RCC 7860 (cell line): ENCODE results near the gene DENND6A.
"Not testable (repeated sequence)": the region's sequence is repeated elsewhere in the genome, so short reads cannot be mapped to it uniquely, and the experiment has no call there.

Experiments used
- DNase-seq: peaks from one replicate; pipeline ENCODE4 v3.0.0-alpha.2; 2015; ENCODE audit warnings: low spot score
- FAIRE-seq: peaks from 2 replicates; lab custom pipeline; 2012; peaks lifted over from hg19 to GRCh38; lab: Jason Lieb, UNC

The DENND6A gene

GRCh38 chr3:57696801-57697321 lies 4.0 kb upstream of the DENND6A start:
- no peak for FAIRE-seq
- no peak for DNase-seq

DNA sequence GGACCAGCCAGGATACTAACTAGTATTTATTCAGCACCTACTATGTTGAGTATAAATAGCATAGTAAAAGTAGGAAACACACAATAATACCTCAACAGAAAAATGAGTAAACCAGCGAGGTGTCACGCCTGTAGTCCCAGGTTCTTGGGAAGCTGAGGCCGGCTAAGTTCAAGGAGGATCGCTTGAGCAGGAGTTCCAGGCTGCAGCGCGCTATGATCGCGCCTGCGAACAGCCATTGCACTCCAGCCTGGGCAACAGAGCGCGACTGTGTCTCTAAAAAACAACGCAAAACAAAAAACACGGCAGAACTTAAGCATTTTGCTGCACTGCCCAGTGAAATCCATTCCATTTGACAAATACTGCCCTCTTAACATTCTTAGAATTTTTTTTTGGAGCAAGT lies 1.3 kb upstream of the DENND6A start:
- FAIRE-seq (no peak), DNase-seq (no peak)

DNA sequence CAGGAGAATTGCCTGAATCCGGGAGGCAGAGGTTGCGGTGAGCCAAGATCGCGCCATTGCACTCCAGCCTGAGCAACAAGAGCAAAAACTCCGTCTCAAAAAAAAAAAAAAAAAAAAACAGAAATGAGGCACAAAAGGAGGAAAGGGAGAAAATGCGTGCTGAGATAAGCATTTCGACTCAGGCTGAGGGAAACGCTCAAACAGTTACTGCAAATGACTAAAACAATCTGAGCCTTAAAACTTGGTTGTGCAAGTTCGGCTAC lies 813 bp downstream of the DENND6A start:
- not testable (repeated sequence) for DNase-seq, FAIRE-seq

- FAIRE-seq (no peak), DNase-seq (no peak)
These were observed 1.3 kb downstream of the DENND6A start for GRCh38 chr3:57691411-57692132.

- no peak for DNase-seq
- no peak for FAIRE-seq
These were observed 3.4 kb downstream of the DENND6A start for GRCh38 chr3:57689367-57690053.

DNA sequence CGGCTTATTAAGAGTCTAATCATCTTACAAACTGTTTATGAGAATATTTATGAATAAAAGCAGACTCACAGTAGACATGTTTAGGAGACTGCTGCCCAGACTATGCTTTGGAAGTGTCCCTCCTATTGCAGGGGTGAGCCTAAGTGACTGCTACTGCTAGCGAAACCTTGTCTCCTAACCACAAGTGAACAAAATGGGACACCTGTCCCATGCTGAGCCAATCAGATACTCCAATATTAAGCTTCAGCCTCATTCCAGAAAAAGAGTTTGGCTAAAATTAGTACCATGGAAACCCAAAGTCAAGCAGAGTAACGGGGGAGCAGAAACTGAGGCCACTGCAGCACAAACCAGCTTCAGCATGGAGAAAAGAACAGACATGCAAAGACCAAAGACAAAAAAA lies 4.6 kb downstream of the DENND6A start:
- FAIRE-seq: no peak
- no peak for DNase-seq

DNA sequence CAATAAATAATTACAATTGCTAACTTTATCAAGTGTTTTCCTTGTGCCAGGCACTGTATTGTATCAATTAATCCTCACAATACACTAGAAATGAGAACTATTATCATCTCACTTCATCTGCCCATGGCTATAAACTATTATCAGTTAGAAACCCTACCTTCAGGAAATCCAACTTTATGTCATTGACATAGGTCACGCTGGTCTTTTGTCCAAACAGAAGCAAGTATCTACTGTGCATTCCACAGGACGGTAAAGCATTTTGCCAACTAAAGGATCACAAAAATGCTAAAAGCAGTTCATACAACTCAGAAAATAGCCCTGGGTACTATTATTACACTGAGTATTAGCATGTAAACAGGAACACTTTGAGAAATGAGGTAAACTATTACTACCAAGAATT lies 9.6 kb downstream of the DENND6A start:
- DNase-seq (no peak), FAIRE-seq (no peak)

DNA sequence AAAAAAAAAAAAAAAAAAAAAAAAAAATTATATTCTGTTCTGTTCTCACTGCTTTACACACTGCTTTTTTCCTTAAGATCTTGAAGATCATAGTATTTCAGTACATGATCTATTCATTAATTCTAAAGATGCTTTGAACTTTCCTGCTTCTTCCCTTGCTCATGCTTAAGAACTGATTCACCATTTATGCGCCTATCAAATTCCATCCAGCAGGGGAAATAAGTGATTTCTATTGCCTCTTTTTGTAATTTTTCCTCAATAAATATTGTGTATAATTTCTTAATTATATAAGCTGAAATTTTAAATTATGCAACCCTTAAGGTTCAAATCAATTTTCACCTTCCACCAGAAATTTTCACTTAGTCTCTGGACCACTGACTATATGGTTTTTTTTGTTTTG lies 10.6 kb downstream of the DENND6A start:
- FAIRE-seq (no peak), DNase-seq (no peak)

DNA sequence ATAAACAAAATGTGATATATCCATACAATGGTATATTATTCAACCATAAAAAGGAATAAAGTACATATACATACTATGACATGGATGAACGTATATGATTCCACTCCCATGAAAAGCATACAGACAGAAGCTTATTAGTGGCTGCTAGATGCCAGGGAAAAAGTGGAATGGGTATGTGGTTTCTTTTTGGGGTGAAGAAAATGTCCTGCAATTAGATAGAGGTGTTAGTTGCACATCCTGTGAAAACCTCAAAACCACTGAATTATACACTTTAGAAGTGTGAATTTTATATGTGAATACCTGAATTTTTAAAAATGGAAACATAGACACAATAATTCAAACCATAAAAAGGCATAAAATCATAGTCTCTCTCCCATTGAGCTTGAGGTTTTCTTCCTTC lies 11.2 kb downstream of the DENND6A start:
- DNase-seq: no peak
- no peak for FAIRE-seq

GRCh38 chr3:57680046-57680445 lies 12.8 kb downstream of the DENND6A start:
- FAIRE-seq (no peak), DNase-seq (no peak)

DNA sequence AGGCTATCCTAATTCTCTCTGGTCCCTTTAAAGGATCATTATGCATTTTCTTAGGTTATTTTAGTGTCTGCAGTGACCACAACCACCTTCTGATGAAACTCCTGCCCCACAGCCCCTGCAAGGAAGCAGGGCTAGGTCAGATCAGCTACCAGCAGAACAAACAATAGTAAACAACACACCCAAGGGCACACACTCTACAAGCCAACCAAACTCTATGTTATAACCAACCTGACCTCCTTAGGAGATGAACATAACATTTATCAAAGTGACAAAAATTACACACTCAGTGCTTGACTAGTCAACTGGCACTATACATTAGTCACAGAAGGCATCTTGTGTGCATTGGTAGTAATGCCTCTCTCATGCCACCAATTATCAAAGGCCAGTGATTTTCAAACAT lies 17.3 kb downstream of the DENND6A start:
- peak; percentile 55 for DNase-seq
- FAIRE-seq: peak; percentile 81

GRCh38 chr3:57673156-57673555 lies 19.7 kb downstream of the DENND6A start:
- DNase-seq: no peak
- no peak for FAIRE-seq

- FAIRE-seq (no peak), DNase-seq (no peak)
These were observed 22.3 kb downstream of the DENND6A start for GRCh38 chr3:57670543-57670942.

- DNase-seq (no peak), FAIRE-seq (no peak)
These were observed 31.5 kb downstream of the DENND6A start for GRCh38 chr3:57661404-57661803.

DNA sequence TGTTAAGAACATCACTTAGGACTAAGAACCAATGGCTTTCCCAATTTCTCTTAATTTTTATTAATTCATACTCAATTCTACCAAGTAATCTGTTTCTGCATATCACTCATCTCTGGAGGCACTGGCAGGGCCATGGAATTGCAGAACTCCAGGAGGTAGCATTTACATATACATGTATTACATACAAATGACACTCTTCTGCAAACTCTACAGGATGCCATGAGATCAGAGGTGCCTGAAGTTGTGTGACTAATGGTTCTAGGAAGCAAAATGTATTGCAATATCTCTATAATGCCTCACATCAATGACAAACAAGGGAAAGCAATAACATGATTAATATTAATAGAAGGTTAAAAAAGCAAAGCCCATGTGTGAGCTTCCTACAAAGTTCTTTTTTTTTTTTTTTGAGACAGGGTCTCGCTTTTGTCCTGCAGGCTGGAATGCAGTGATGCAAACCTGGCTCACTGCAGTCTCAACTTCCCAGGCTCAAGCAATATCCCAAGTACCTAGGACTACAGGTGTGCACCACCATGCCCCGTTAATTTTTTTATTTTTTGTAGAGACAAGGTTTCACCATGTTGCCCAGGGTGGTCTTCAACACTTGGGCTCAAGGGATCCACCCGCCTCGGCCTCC lies 33.0 kb downstream of the DENND6A start:
- FAIRE-seq (no peak), DNase-seq (no peak)

GRCh38 chr3:57659004-57659673 lies 33.7 kb downstream of the DENND6A start:
- DNase-seq (no peak), FAIRE-seq (no peak)

- no peak for FAIRE-seq
- no peak for DNase-seq
These were observed 34.3 kb downstream of the DENND6A start for GRCh38 chr3:57658536-57658935.

DNA sequence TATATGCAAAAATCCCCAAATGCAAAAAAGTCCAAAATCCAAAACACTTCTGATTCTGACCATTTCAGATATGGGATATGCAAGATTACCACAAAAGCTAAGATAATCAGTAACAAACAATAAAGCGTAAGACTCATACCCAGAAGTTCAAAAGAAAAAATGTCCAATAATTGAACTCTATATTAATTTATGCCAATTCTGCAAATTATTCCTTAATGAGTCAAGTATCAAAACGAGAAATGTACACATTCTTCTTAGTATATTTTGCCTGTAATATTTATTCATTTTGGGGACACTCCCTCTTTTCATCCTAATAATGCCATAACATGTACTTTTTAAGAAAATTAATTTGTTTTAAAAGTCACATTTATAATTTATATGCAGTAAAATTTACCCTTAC lies 37.1 kb downstream of the DENND6A start:
- DNase-seq: no peak
- no peak for FAIRE-seq

- DNase-seq (no peak), FAIRE-seq (no peak)
These were observed 38.6 kb downstream of the DENND6A start for GRCh38 chr3:57654267-57654666.

- DNase-seq (no peak), FAIRE-seq (no peak)
These were observed 40.7 kb downstream of the DENND6A start for GRCh38 chr3:57652203-57652602.

DNA sequence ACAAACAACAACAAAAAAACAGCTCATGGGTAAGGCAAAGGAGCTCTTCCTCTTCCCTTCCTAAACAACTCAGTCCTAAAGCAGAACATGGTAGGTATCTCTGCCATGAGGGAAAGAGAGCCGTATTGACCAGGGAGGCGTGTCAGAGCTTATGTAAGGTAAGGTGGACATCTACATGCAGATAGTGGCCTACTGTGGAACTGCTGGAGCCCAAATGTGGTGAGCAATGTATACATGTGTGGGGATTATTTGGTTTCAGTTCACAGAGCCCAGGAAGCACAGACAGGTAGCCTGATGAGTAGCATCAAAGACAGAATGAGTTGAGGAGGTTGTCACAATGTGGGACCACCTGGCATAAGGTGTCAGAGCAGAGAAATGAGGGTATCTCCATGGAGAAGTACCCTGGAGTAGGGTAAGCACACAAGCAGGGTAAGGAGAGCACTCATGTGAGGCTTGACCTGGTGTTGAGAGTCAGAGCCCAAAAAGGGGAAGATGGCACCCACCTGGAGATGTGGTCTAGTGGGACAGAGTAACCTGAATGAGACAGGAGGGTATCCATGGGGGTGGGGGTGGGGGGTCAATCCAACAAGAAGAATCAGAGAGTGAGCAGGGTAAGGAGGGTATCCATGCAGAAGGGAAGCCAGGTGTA lies 45.5 kb downstream of the DENND6A start:
- FAIRE-seq (no peak), DNase-seq (no peak)
